ENCODE measurements around the gene OTOA.

DNA sequence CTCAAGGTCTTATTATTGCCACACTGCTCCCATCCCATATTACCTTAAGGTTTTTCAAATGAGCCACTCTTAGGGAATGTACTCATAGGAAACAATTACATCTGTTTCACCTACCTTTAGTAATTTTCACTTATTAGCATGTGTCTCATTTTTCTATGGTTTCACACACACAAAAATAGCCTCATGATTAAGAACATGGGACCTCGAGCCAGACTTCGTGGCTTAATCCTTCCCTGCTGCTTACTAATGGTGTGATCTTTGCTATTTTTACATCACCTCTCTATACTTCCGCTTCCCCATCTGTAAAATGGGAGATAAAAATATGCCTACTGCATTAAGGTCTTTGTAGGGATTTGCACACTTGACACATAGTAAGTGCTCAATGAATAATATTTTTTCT is 38.5 kb downstream of the OTOA start:
- TF ChIP-seq, protein P1, sequence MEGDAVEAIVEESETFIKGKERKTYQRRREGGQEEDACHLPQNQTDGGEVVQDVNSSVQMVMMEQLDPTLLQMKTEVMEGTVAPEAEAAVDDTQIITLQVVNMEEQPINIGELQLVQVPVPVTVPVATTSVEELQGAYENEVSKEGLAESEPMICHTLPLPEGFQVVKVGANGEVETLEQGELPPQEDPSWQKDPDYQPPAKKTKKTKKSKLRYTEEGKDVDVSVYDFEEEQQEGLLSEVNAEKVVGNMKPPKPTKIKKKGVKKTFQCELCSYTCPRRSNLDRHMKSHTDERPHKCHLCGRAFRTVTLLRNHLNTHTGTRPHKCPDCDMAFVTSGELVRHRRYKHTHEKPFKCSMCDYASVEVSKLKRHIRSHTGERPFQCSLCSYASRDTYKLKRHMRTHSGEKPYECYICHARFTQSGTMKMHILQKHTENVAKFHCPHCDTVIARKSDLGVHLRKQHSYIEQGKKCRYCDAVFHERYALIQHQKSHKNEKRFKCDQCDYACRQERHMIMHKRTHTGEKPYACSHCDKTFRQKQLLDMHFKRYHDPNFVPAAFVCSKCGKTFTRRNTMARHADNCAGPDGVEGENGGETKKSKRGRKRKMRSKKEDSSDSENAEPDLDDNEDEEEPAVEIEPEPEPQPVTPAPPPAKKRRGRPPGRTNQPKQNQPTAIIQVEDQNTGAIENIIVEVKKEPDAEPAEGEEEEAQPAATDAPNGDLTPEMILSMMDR (IDR thresholded peaks at IDR 0.05): no peak
- TF ChIP-seq POLR2A (IDR thresholded peaks at IDR 0.05): no peak
